ENCODE results near the gene SLC27A1. TPM values are rescaled to one million over a fixed set of nuclear protein-coding genes. Genes with fewer than 3 reads are reported as not detected.
"Not testable (repeated sequence)": the region's sequence is repeated elsewhere in the genome, so short reads cannot be mapped to it uniquely, and the experiment has no call there.

SLC27A1 gene
- total RNA-seq, 1 experiment from 2014 or later, result 3.7 TPM

- peak overlapping the region; percentile 74 for H3K27ac Mint-ChIP-seq (ENCODE audit: unreplicated experiment)
- no peak overlapping the region for H3K4me3 ChIP-seq (ENCODE audit: low read depth, low read length)
These were observed 1.2 kb downstream of the SLC27A1 start for GRCh38 chr19:17471410-17472125.

GRCh38 chr19:17473041-17473440 lies 2.7 kb downstream of the SLC27A1 start:
- H3K4me3 Mint-ChIP-seq (ENCODE audit: unreplicated experiment), result no peak overlapping the region
- no TSS peak for BruUV-seq (replicated peaks)
- POLR2A ChIA-PET, result no interaction called here

More at GRCh38 chr19:17471410-17472125, 1.2 kb downstream of the SLC27A1 start:
- peaks cover 13% of the 10 kb centered on the region for H3K36me3 Mint-ChIP-seq (ENCODE audit: insufficient read depth, unreplicated experiment)
- no TSS peak for BruUV-seq (replicated peaks)
- intact Hi-C loops (cut with micrococcal nuclease; ENCODE audit: unreplicated experiment), result no loop called here
- DNase-seq, result no peak
- POLR2A ChIA-PET, result no interaction called here
- TF ChIP-seq, protein P1, sequence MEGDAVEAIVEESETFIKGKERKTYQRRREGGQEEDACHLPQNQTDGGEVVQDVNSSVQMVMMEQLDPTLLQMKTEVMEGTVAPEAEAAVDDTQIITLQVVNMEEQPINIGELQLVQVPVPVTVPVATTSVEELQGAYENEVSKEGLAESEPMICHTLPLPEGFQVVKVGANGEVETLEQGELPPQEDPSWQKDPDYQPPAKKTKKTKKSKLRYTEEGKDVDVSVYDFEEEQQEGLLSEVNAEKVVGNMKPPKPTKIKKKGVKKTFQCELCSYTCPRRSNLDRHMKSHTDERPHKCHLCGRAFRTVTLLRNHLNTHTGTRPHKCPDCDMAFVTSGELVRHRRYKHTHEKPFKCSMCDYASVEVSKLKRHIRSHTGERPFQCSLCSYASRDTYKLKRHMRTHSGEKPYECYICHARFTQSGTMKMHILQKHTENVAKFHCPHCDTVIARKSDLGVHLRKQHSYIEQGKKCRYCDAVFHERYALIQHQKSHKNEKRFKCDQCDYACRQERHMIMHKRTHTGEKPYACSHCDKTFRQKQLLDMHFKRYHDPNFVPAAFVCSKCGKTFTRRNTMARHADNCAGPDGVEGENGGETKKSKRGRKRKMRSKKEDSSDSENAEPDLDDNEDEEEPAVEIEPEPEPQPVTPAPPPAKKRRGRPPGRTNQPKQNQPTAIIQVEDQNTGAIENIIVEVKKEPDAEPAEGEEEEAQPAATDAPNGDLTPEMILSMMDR (IDR thresholded peaks at IDR 0.05; ENCODE audit: insufficient read depth in 1 of 2, low read depth in 1 of 2, low read length in 1 of 2, severe bottlenecking in 1 of 2, unreplicated experiment in 1 of 2), result no peak
- CTCF ChIA-PET, result interaction anchor here (1.7 kb wide), 1 partner anchor 134 kb away, joined by 4 read pairs; no protein-coding TSS in a partner anchor
- peaks cover 9% of the 10 kb centered on the region for H3K4me1 Mint-ChIP-seq (ENCODE audit: low read depth, unreplicated experiment)
- no peaks in the 10 kb centered on the region for H3K27me3 Mint-ChIP-seq (ENCODE audit: insufficient read depth, unreplicated experiment)
- Histone ChIP-seq H3K9me3 (no peaks in the 10 kb centered on the region), H3K36me3 (ENCODE audit: control insufficient read depth, insufficient read depth, low read length) (no peaks in the 10 kb centered on the region), H3K4me1 (peaks cover 4% of the 10 kb centered on the region; the same call in 1 of the 2 replicates), H3K27me3 (replicated peaks; ENCODE audit: control insufficient read depth, insufficient read depth, low read length) (no peaks in the 10 kb centered on the region; the same call in 1 of the 2 replicates)
- no peaks in the 10 kb centered on the region for H3K9me3 Mint-ChIP-seq (ENCODE audit: unreplicated experiment)
- H3K4me3 Mint-ChIP-seq (ENCODE audit: unreplicated experiment), result peak overlapping the region; percentile 87

DNA sequence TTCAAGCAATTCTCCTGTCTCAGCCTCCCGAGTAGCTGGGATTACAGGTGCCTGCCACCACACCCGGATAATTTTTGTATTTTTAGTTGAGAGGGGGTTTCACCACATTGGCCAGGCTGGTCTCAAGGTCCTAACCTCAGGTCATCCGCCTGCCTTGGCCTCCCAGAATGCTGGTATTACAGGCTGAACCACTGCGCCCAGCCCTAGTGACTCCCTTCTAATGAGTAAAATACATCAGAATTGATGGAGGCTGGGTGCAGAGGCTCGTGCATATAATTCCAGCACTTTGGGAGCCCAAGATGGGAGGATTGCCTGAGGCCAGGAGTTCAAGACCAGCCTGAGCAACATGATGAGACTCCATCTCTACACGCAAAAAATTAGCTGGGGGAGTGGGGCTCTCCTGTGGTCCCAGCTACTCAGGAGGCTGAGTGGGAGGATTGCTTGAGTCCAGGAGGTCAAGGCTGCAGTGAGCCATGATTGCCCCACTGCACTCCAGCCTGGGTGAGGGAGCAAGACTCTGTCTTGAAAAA lies 4.8 kb downstream of the SLC27A1 start:
- H3K9me3 Mint-ChIP-seq (ENCODE audit: unreplicated experiment); H3K9me3 ChIP-seq; BruUV-seq (replicated peaks); intact Hi-C loops (cut with micrococcal nuclease; ENCODE audit: unreplicated experiment); H3K36me3 ChIP-seq (ENCODE audit: control insufficient read depth, insufficient read depth, low read length); H3K27ac Mint-ChIP-seq (ENCODE audit: unreplicated experiment); H3K36me3 Mint-ChIP-seq (ENCODE audit: insufficient read depth, unreplicated experiment); H3K27me3 ChIP-seq (replicated peaks; ENCODE audit: control insufficient read depth, insufficient read depth, low read length); POLR2A ChIA-PET; H3K4me3 ChIP-seq (ENCODE audit: low read depth, low read length); H3K4me3 Mint-ChIP-seq (ENCODE audit: unreplicated experiment); H3K27me3 Mint-ChIP-seq (ENCODE audit: insufficient read depth, unreplicated experiment); H3K4me1 Mint-ChIP-seq (ENCODE audit: low read depth, unreplicated experiment); H3K4me1 ChIP-seq; DNase-seq; CTCF ChIA-PET: not testable (repeated sequence)

More at GRCh38 chr19:17473041-17473440, 2.7 kb downstream of the SLC27A1 start:
- Histone ChIP-seq H3K9me3 (no peaks in the 10 kb centered on the region), H3K27me3 (replicated peaks; ENCODE audit: control insufficient read depth, insufficient read depth, low read length) (no peaks in the 10 kb centered on the region), H3K36me3 (ENCODE audit: control insufficient read depth, insufficient read depth, low read length) (no peaks in the 10 kb centered on the region), H3K4me3 (ENCODE audit: low read depth, low read length) (no peak overlapping the region), H3K4me1 (peaks cover 4% of the 10 kb centered on the region; the same call in 1 of the 2 replicates)
- Mint-ChIP-seq H3K27me3 (ENCODE audit: insufficient read depth, unreplicated experiment) (no peaks in the 10 kb centered on the region), H3K27ac (ENCODE audit: unreplicated experiment) (no peak overlapping the region), H3K36me3 (ENCODE audit: insufficient read depth, unreplicated experiment) (peaks cover 13% of the 10 kb centered on the region), H3K4me1 (ENCODE audit: low read depth, unreplicated experiment) (peaks cover 9% of the 10 kb centered on the region), H3K9me3 (ENCODE audit: unreplicated experiment) (no peaks in the 10 kb centered on the region)
- intact Hi-C loops (cut with micrococcal nuclease; ENCODE audit: unreplicated experiment), result no loop called here
- DNase-seq, result no peak
- TF ChIP-seq, protein P1 (IDR thresholded peaks at IDR 0.05; ENCODE audit: insufficient read depth in 1 of 2, low read depth in 1 of 2, low read length in 1 of 2, severe bottlenecking in 1 of 2, unreplicated experiment in 1 of 2), result no peak
- CTCF ChIA-PET, result no interaction called here
